Cardiac fibroblast (primary cell): ENCODE measurements around the gene ADPRH.

ENCODE experiments used
- DNase-seq, 2 donors: peaks; one replicate each; pipeline versions ENCODE4 v3.0.0 to v3.0.0-alpha.2; 2010; ENCODE audit warnings: low read depth in 2 of 2
- H3K4me3 ChIP-seq, 2 donors: replicated peaks in 1 of 2; 1 replicate in 1 of 2; 2 replicates in 1 of 2; pipeline ENCODE4 v1.5.1; 2011; ENCODE audit warnings: low read depth in 2 of 2, low read length in 2 of 2, mild to moderate bottlenecking in 2 of 2, moderate library complexity in 1 of 2
- TF ChIP-seq, protein P1 (sequence below): IDR thresholded peaks from one replicate; pipeline ENCODE4 v1.5.1; 2011; ENCODE audit warnings: low read depth, mild to moderate bottlenecking, low read length, inconsistent platforms

ADPRH gene

DNA sequence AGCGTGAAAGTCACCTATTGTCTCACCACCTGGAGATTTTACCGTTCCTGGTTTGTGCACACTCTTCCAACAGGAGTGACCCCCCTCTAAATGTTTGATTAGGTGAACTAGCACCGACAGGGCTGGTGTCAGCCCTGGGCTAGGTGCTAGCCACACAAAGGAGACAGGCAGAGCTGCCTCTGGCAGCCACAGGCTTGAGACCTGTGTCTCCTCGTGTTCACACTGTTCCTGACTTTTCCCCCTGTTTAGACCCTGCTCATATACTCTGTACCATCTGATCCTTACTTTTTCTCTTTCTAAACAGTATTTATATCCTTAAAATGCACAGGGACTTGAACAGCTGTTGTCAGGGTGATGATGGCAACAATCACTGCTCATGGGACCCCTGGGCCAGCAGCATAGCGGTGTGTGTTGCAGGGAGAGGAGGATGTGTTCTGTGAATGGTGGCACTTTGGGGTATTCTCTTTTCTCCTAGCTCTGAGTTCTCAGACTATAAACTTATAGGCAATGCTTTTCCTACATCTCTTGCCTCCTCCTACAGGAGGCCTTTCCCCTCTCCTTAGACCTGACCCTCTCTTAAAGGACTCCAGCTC is 25.4 kb upstream of the ADPRH start:
- TF ChIP-seq, protein P1, sequence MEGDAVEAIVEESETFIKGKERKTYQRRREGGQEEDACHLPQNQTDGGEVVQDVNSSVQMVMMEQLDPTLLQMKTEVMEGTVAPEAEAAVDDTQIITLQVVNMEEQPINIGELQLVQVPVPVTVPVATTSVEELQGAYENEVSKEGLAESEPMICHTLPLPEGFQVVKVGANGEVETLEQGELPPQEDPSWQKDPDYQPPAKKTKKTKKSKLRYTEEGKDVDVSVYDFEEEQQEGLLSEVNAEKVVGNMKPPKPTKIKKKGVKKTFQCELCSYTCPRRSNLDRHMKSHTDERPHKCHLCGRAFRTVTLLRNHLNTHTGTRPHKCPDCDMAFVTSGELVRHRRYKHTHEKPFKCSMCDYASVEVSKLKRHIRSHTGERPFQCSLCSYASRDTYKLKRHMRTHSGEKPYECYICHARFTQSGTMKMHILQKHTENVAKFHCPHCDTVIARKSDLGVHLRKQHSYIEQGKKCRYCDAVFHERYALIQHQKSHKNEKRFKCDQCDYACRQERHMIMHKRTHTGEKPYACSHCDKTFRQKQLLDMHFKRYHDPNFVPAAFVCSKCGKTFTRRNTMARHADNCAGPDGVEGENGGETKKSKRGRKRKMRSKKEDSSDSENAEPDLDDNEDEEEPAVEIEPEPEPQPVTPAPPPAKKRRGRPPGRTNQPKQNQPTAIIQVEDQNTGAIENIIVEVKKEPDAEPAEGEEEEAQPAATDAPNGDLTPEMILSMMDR: no peak
- no peak overlapping the region for H3K4me3 ChIP-seq
- no peak for DNase-seq

DNA sequence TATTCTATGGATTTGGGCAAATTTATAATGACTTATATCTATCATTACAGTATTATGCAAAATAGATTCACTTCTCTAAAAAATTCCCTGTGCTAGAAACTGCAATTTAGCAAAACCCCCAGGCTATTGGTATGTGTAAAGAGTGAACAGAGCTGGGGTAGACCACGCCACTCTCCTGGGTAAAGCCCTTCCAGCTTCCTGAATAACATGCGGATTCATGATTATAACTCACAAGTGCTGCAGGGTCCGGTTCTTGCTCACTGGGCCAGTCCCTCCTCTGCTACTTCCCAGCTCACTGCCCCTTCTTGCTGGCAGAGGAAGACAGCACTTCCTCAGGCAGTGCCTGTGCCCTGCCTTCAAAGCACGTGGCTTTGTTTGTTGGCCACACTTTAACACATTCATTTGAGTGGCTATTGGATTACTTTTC is 24.0 kb upstream of the ADPRH start:
- no peak for DNase-seq
- H3K4me3 ChIP-seq: no peak overlapping the region
- TF ChIP-seq, protein P1: no peak

DNA sequence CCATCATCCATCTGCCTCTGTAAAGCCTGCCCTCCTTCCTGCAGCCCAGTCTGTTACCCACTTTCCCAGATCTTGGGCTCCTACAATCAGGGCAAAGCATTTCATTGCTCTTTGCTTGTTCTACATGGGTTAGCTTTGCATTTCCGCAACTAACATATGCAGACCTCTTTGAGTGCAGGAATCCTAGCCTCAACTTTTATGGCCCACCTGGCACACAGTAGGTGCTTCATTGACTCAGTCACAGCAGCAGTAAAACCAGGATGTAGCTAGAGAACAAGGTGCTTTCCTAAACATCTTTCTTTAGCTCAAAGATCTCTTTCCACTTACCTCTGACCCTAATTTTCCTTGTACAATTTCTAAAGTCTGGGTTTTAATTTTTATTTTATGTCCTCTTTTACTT is 23.4 kb upstream of the ADPRH start:
- TF ChIP-seq, protein P1: no peak
- H3K4me3 ChIP-seq: no peak overlapping the region
- DNase-seq: no peak

DNA sequence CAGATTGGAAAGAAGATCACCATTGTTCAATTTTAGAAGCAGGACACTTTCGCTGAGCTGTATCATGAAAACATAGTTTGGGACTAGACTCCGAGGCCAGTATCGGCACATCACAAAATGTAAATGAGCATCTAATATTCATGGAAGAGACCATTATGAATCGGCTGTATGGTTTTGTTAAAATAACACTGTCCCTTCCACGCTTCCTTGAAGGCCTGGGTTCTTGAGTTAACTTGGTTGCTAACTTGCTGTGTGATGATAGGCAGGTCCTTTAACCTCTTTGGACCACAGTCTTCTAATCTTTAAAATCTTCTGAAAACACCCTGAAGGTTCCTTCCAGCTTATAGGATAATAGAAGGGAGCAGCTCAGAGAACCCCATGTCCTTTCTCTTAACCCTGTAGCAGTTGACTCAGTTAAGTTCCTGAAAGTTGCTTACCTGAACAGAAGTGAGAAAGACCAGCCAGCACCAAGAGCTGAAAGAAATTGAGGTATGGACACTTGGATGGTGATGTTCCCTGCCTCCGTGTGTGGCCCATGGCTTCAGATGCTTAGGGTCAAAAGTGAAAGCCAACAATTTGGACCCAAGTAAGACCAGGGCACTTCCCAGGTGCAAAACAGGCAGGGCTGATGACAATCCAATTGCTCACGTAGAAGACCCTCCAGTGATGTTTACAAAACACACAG is 22.0 kb upstream of the ADPRH start:
- H3K4me3 ChIP-seq: no peak overlapping the region
- TF ChIP-seq, protein P1: no peak
- DNase-seq: no peak

DNA sequence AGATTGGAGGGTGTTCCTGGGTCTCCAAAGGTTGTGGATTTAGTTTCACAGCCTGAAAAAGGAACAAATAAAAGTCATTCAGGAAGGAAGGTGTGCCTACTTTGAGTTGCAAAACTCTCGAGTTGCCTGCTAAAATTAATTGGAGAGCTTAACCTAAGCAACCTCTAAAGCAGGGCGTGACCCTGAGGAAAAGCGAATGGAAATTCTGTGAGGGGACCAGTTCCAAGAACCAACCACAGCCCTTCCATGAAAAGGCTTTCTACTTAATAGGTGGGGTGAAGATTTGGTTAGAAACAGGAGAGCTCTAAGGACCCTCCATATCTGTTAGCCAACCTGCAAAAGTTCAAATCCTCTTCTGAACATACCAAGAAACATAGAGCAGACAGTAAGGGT is 21.4 kb upstream of the ADPRH start:
- no peak overlapping the region for H3K4me3 ChIP-seq
- no peak for DNase-seq
- TF ChIP-seq, protein P1: no peak

DNA sequence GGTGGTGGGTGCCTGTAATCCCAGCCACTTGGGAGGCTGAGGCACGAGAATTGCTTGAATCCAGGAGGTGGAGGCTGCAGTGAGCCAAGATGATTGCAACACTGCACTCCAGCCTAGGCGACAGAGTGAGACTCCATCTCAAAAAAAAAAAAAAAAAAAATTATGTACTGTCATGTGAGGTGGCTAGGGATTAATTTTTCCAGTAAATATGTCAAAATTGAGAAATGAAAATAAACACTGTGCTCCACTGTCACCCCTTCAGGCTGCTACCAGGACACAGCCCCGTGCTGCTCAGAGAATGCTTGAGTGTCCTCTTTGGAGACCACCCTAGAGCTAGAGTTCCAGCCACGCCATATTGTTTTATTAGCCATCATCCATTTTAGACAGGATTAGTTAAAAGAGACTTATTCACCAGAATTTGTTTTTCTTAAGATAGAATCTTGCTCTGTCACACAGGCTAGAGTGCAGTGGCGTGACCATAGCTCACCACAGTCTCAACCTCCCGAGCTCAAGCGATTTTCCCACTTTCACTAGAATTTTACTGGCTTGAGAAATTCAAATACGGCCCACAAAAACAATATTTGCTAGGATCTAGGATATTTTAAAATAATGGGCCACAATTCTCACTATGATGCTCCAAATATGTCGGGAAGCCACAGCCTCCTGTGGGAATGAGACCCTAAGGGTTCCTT is 20.5 kb upstream of the ADPRH start:
- TF ChIP-seq, protein P1: no peak
- DNase-seq: no peak
- H3K4me3 ChIP-seq: no peak overlapping the region
